HUDEP-2 (cell line): ENCODE results near the gene EZH1.

ENCODE experiments used
- DNase-seq, 76 experiments: peaks; one replicate each; lab custom pipeline; 2025; ENCODE audit not compliant: unreplicated experiment in 76 of 76; lab: John Stamatoyannopoulos, UW

Gene EZH1

GRCh38 chr17:42725143-42725542 is 19.7 kb downstream of the EZH1 start:
- DNase-seq = no peak

GRCh38 chr17:42723636-42724035 is 21.2 kb downstream of the EZH1 start:
- DNase-seq = no peak

- DNase-seq = peak in 35 of 76 experiments; percentile 8 to 81 (median 57)
Measured at GRCh38 chr17:42720996-42721583, 23.8 kb downstream of the EZH1 start.

- no peak for DNase-seq
Measured at GRCh38 chr17:42709561-42709960, 35.3 kb downstream of the EZH1 start.

DNA sequence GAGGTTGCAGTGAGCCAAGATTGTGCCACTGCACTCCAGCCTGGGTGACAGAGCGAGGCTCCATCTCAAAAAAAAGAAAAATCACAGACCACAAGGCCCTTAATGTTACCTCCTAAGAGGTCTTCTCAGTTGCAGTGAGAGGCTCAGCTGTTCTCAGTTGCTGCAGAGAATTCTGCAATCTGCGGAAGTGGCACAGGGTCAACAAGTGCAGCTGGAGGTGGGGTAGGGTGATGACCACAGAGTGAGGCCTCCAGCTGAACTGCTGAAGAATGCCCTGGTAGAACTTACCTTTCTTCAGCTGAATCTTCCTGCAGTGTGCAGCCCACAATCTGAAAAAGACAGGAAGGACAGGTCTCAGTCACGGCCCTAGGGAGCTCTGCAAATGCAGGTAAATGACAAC is 36.3 kb downstream of the EZH1 start:
- no peak for DNase-seq

DNA sequence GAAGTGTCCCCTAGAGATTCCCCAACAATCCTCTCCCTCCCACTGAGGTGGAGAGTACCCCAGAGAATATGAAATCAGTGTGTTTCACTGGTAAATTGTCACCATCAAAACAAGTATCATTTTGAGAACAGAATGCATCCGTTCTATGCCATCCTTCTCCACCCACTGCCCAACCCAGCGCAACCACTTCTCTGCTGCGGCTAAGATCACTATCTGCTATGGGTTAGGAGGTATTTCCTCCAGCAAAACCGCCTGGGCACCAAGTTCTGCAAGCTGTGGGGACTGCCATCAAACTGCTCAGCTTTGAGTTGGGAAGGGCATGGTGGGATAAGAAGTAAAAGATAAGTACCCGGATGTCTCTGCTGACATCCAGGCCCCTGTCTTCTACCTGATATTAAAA is 38.1 kb downstream of the EZH1 start:
- DNase-seq = peak in 57 of 76 experiments; percentile 16 to 72 (median 42)

- no peak for DNase-seq
Measured at GRCh38 chr17:42704837-42705494, 39.9 kb downstream of the EZH1 start.

- DNase-seq = no peak
Measured at GRCh38 chr17:42704490-42704836, 40.4 kb downstream of the EZH1 start.

- DNase-seq = no peak
Measured at GRCh38 chr17:42702446-42702845, 42.4 kb downstream of the EZH1 start.

DNA sequence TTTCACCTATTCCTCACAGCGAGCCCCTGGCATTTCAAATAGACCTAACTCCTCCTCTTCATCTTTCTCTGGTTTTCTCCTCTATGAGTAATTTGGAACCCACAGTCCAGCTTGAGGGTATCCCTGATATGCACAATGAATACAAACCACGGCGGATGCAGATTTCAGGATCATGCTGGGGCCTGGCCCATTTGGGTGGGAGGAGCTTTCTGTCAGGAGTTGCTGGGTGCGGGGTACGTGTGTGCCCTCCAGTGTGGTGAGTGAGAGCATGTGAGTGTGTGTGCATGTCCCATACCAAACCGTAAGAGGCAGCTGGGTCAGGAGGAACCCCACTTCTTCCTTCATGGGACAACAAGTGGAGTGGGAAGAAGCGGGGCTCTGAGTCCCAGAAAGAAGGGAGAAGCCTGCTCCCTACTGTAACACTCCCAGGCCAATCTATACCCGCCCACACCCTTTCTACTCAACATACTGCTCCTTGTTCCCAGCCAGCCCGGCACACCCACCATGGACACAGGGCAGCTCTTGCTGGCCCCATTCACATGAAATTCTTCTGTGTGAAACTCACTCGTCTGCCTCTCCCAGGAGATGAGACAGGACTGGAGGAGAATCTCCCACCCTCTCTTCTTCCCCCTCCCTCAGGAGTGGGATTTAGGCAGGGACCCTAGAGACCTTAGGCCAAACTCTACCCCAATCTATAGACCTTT is 44.1 kb downstream of the EZH1 start:
- no peak for DNase-seq

DNA sequence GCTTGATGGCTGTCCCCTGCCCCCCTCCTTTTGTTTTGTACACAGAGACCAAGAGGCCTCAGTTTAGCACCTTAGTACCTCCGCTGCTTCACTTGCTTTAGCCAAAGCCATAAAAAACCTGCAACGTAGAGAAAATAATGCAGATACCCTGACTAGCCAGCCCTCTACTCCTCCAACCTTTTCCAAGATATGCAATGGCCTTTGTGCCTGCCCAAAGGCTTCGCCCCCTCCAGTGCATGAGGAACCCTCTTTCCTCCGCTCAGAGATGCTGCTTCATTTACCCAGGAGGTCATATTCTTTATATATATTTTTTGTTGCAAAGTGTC is 45.5 kb downstream of the EZH1 start:
- DNase-seq = no peak

DNA sequence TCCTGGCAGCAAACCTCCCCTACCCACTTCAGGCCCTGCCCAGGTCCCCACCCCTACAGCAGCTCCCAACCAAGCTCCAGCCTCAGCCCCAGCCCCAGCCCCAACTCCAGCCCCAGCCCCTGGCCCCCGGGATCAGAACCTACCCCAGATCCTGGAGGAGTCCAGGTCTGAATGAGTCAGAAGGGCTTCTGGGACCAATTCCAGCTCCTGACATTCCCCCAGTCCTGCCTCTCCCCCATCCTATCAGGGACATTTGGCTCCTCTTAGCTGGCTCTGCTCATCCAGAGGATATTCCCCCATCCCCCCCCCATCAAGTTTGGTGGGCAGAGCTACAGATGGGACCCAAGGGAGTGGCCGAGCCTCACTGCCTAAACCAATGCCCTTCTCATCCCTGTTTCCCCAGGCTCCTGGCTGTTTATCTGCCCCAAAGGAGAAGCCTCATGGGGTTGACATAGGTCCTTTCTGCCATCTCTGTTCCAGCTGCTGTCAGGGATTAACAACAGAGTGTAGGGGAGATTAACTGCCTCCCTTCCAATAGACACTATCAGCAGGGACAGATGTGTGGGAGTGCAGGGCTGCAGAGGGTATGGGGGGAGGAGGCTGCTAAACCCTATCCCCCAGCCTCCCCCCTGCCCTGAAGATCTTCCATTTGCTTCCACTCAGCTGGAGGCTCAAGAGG is 46.0 kb downstream of the EZH1 start:
- peak in 72 of 76 experiments; percentile 49 to 95 (median 79) for DNase-seq

GRCh38 chr17:42697108-42697811 is 47.6 kb downstream of the EZH1 start:
- DNase-seq = no peak

GRCh38 chr17:42695500-42695899 is 49.3 kb downstream of the EZH1 start:
- DNase-seq = no peak

GRCh38 chr17:42694524-42694923 is 50.3 kb downstream of the EZH1 start:
- no peak for DNase-seq

DNA sequence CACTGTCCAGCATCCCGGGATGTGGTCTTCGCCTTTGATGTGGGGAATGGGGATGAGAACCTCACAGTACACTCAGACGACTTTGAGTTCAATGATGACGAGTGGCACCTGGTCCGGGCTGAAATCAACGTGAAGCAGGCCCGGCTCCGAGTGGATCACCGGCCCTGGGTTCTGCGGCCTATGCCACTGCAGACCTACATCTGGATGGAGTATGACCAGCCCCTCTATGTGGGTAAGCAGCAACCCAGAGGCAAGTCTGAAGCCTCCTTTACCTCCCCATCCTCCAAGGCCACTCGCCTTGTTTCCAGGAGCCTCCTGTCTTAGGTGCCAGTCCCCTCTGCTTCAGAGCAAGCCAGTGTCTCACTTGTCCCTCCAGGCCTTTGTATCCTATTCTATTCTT is 52.4 kb downstream of the EZH1 start:
- DNase-seq = no peak

DNA sequence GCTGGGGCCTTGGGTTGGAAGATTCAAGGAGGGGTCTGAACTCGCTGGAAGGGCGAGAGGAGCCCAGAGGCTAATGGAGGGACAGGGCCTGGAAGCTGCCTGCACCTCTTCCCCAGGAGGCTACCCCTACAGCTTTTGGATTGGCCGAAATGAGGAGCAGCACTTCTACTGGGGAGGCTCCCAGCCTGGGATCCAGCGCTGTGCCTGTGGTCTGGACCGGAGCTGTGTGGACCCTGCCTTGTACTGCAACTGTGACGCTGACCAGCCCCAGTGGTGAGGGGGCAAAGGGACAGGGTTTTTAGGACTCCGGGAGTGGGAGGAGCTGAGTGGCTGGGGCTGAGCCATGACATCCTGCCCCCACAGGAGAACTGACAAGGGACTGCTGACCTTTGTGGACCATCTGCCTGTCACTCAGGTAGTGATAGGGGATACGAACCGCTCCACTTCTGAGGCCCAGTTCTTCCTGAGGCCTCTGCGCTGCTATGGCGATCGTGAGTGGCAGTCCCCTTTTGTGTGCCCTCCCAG is 53.8 kb downstream of the EZH1 start:
- no peak for DNase-seq

GRCh38 chr17:42690596-42690995 is 54.2 kb downstream of the EZH1 start:
- no peak for DNase-seq

- DNase-seq = no peak
Measured at GRCh38 chr17:42687707-42688320, 57.0 kb downstream of the EZH1 start.

DNA sequence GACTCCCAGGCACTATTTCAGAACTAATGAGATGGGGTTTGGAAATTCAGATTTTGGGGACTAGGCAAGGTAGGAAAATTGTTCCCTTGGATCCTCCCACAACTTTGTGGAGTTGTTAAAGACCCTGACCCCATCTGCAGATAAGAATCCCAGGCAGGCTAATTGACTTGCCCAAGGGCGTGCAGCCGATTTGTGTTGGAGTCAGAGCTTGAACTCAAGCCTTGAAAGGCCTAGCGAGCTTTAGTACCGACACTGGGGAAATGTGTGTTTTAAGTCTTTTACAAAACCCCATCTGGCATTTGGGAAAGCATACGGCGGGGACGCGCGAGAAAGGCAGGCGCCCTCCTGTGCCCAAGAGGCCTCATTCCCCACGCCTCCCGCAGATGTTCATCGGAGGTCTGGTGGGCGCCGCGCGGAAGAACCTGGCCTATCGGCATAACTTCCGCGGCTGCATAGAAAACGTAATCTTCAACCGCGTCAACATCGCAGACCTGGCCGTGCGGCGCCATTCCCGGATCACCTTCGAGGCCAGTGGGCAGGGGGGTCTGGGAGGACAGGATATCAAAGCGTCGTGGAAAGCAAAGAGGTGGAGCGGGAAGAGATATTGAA is 58.2 kb downstream of the EZH1 start:
- DNase-seq = no peak
